Stromal cell of bone marrow (primary cell): Measurements from ENCODE around the gene HCN2.

Source experiments
- DNase-seq: peaks from one replicate; pipeline ENCODE4 v3.0.0-alpha.2; 2012; ENCODE audit warnings: low read depth

HCN2 gene

GRCh38 chr19:656751-657559 lies 67.3 kb downstream of the HCN2 start:
- DNase-seq = no peak

DNA sequence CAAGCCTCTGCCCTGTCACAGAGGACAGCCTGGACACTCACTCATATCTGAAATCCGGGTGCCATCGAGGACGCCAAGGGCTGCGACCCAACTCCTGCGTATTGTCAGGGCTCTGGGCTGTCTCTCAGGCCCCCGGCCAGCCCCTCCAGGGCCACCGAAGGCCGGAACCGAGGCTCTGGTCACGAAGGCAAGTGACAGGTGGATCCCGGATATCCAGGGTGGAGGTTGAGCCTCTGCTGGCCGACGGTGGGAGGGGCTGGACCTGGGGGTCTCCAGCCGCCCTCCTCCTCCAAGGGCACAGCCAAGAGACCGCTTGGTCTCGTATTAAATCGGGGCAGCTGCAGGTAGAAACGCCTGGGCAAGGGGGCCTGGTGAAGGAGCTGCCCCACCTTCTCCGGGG lies 67.9 kb downstream of the HCN2 start:
- no peak for DNase-seq

- DNase-seq = no peak
Observed at GRCh38 chr19:658059-658839, 68.6 kb downstream of the HCN2 start.

DNA sequence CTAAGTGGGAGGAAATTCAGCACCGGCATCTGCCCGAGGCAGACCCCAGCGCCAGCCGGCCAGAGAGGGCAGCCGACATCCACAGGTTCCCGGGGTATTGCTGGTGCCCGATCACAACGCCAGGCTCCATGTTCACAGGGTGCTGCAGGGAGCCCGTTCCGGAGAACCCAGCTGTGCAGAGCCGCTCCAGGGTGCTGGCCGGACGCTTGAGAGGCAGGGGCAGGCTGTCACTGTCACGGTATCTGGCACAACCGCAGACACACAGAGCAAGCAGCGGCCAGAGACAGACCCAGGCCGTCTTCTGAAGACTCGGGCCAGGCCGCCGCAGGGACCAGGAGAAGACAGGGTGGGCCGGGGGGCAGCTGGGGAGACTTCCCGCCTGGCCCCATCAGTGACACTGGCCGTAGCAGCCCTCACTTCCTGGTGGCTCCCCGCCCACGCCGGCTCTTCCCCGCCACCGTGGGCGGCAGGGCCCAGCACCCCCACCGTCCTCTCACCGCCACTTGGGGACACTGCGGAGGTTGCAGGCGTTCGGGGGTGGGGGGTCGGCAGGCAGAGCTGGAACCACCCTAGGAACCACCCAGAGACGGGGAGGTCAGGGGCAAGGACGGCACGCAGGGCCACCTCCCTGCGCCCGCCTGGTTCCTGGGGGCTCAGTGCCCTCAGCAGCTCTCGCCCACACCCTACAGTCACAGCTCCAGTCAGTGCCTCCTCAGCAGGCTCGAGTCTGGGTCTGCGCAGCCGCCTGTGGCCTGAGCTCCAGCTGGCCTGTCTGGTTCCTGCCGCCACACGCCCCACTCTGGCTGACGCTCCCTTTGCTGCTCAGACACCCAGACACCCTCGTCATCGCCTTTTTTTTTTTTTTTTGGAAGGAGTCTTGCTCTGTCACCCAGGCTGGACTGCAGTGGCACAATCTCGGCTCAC lies 69.5 kb downstream of the HCN2 start:
- DNase-seq = no peak

- no peak for DNase-seq
Observed at GRCh38 chr19:660793-661426, 71.2 kb downstream of the HCN2 start.

- DNase-seq = no peak
Observed at GRCh38 chr19:661427-662196, 71.9 kb downstream of the HCN2 start.

- DNase-seq = no peak
Observed at GRCh38 chr19:662207-662961, 72.7 kb downstream of the HCN2 start.

DNA sequence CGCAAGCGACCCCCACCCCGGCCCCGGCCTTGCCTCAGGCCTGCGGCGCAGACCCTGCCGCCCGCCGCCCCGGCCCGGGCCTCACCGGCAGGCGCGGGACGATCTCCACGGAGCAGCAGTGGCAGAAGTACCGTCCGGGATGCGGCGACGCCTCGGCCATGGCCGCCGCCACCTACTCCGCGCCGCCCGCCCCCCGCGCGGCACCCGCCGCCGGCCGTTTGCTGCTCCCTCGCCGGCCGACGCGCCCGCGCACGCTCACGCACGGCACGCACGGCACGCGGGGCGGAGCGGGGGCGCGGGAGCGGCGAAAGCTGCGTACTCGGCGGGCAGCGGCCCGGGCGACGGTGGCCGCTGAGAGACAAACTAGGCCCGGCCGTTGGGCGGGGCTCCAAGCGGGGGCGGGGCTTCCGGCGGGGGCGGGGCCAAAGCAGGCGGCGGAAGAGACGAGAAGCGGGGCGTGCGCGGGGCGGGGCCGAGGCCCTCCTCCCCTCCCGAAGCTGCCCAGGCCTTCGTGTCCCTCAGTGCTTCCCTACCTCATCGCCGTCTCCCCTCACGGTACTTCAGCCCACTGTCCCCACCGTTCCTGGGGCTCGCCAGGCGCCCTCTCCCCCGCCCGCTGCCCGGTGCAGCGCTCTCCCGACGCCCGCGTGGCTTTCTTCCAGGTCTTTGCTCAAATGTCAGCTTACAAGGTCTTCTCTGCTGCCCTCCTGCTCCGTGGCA lies 73.4 kb downstream of the HCN2 start, which contains the start of gene RNF126:
Gene RNF126, minus strand, starts transcription at position 253 of the 720 bp plus-strand sequence. Its CDS starts 93 bp downstream, at position 160.
- DNase-seq = peak; percentile 79

DNA sequence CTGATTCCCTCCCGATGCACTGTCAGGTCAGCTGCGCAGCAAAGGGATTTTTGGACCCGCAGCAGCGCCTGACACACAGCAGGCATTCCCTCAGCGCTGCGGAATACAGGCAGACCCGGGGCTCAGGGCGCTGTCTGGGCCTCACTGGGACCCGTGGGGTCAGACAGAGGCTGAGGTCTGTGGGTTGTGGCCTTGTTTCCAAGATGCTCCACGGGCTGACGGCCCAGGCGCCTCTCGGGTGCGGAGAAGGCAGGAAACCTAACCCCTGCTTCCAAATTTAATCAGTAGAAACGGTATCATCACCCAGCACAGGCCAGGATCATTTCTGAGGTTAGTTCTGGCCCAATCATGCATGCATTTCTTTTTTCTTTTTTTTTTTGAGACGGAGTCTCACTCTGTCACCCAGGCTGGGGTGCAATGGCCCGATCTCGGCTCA lies 74.0 kb downstream of the HCN2 start:
- no peak for DNase-seq

DNA sequence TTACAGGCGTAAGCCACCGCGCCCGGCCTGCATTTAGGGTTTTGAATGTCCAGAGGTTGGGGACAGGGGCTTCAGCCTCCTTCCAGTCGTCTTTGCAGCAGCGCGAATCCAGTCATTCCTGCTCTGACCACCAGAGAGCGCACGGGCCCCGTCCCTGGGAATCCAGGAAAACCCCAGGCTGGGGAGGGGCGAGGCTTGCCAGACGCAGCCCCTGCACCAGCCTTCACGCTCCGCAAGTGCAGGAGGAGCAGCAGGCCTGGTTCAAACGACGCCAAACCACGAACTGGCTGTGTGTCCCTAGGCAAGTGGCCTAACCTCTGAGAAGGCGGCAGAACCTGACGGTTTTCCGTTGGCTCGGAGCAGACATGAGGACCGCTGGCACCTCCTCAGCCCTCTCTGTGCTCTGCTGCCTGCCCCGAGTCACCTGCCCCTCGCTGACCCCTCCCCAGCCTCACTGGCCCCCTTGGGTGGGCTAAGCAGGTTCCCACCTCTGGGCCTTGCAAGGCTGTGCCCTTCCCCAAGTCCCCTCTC lies 75.3 kb downstream of the HCN2 start:
- peak; percentile 37 for DNase-seq
